Esophagus (tissue), 2 donors: ENCODE results near the gene COBL. TPM values are rescaled to one million over a fixed set of nuclear protein-coding genes. Genes with fewer than 3 reads are reported as not detected.

Experiments used
- H3K27ac ChIP-seq, 2 donors: one replicate each; pipeline ENCODE4 v1.5.1; 2013; ENCODE audit warnings: low read depth in 2 of 2, mild to moderate bottlenecking in 2 of 2, inconsistent platforms in 1 of 2, low read length in 1 of 2, moderate library complexity in 1 of 2
- H3K27me3 ChIP-seq, 2 donors: one replicate each; pipeline ENCODE4 v1.6.1; 2013; ENCODE audit warnings: low read length in 2 of 2, control low read depth in 1 of 2, mild to moderate bottlenecking in 1 of 2; ENCODE audit not compliant: insufficient read depth in 2 of 2, control insufficient read depth in 1 of 2
- H3K36me3 ChIP-seq, 2 donors: one replicate each; pipeline ENCODE4 v1.6.1; 2013; ENCODE audit warnings: low read length in 1 of 2; ENCODE audit not compliant: control insufficient read depth in 2 of 2, insufficient read depth in 2 of 2
- H3K4me1 ChIP-seq, 2 donors: one replicate each; pipeline ENCODE4 v1.6.1; 2013; ENCODE audit warnings: low read length in 1 of 2; ENCODE audit not compliant: control insufficient read depth in 2 of 2, insufficient read depth in 2 of 2
- H3K4me3 ChIP-seq, 2 donors: one replicate each; pipeline ENCODE4 v1.5.1; 2013; ENCODE audit warnings: low read length in 2 of 2, mild to moderate bottlenecking in 2 of 2, low read depth in 1 of 2, moderate library complexity in 1 of 2
- H3K9me3 ChIP-seq, 2 donors: one replicate each; pipeline ENCODE4 v1.6.1; 2013; ENCODE audit warnings: mild to moderate bottlenecking in 2 of 2, low read depth in 1 of 2, low read length in 1 of 2, moderate library complexity in 1 of 2; ENCODE audit not compliant: control insufficient read depth in 2 of 2, insufficient read depth in 1 of 2
- WGBS, 2 donors: extraction: QIAGEN DNeasy Blood & Tissue Kit; methylation state at CpG; one replicate each; pipeline ENCODE4 v1.1.7; 2013; 5-methylcytosine and 5-hydroxymethylcytosine counted together
- polyA plus RNA-seq, 2 donors: library from polyadenylated mRNA; stranded (reverse); fragments of 200-250 nt; gene quantifications; one replicate each; pipeline ENCODE4 v1.2.3, GENCODE V29; 2013
- donor health status: healthy with polysubstance abuse.
- donor health status: Bipolar disorder and iron deficiency.

The COBL gene
- polyA plus RNA-seq, 2 donors, result 3.6 to 6.1 TPM

DNA sequence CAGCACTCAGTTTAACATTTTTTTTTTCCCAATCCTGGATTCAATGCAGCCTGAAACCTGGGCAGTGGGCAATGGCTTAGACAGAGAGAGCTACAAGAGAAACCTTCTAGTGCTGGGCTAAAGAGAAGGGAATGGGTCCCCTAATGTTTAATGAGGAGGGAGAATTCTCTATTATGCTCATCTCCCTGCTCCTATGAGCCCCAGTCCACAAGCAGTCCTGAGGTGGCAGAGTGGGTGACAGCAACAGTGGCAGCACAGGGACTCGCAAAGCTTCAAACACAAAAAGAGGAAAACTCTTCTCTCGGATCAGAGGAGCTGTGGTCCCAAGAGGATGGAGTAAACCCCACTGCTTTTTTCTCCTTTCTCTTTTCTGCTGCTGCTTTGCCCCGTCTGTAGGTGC is 36.5 kb downstream of the COBL start:
- H3K4me3 ChIP-seq, result no peak overlapping the region
- no peaks in the 10 kb centered on the region for H3K9me3 ChIP-seq
- no peaks in the 10 kb centered on the region for H3K27me3 ChIP-seq
- H3K36me3 ChIP-seq, result no peaks in the 10 kb centered on the region
- peaks cover 0 to 2% of the 10 kb centered on the region in 2 donors for H3K4me1 ChIP-seq
- WGBS, 2 donors, result 81% methylated on average over 3 of the region's 3 CpGs
- no peak overlapping the region for H3K27ac ChIP-seq

DNA sequence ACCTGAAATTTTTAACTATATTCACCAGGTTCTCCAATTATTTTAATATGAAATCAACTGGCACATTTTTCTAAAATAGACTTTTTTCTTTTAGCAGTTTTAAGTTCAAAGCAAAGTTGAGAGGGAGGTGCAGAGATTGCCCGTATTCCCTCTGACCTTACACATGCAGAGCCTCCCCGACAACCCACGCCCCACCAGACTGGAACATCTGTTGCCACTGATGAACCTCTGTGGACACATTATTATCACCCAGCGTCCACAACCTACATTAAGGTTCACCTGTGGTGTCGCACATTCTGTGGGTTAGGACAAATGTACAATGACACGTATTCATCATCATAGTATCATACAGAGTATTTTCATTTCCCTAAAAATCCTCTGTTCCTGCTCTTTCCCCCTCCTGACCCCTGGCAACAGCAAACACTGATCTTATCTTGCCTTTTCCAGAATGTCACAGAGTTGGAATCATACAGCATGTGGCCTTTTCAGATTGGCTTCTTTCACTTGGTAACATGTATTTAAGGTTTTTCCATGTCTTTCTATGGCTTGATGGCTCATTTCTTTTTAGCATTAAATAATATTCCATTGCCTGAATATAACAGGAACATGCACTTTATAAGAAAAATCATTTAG is 37.1 kb downstream of the COBL start:
- 80 to 91% methylated on average over 6 of the region's 6 CpGs for whole genome bisulfite sequencing, 2 donors
- Histone ChIP-seq H3K9me3 (no peaks in the 10 kb centered on the region), H3K4me1 (peaks cover 0 to 2% of the 10 kb centered on the region in 2 donors), H3K27ac (no peak overlapping the region), H3K36me3 (no peaks in the 10 kb centered on the region), H3K27me3 (no peaks in the 10 kb centered on the region), H3K4me3 (no peak overlapping the region)

DNA sequence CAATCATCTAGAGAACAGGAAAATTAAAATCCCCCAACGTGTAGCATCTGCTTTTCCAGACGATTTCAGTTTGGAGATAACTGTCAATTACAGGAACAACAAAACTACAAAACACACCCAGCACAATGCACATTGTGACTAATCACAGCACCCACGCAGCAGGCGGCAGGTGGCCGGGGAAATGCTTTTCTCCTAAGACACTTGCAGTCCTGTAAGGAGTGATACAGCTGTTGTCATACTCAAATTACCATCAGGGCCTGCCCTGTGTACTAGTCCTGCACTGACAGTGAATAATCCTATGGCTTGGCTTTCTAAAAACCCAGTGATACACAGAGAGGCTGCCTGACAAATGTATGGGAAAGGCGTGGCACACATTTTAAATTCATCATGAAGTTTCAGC is 37.8 kb downstream of the COBL start:
- Histone ChIP-seq H3K9me3 (no peaks in the 10 kb centered on the region), H3K4me1 (peaks cover 0 to 2% of the 10 kb centered on the region in 2 donors), H3K4me3 (no peak overlapping the region), H3K27ac (no peak overlapping the region), H3K36me3 (no peaks in the 10 kb centered on the region), H3K27me3 (no peaks in the 10 kb centered on the region)
- WGBS, 2 donors, result 65 to 66% methylated on average over 6 of the region's 6 CpGs

DNA sequence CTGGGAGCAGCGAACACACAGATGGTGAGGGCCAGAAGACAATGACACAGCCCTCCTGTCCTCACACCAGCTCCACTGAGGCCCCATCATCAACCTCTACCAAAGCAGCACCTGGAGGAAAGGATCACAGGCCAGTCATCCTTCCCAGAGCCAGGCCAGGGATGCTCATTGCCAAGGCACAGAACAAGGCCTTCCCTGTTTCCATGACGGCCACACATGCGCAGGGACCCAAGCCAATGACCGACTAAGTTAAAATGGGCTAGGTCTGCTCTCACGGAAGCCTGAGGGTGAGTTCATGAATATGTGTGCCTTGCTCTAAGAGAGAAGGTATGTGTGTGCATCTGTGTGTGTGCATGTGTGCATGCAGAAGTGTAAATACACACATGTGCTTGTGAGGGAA is 39.6 kb downstream of the COBL start:
- Histone ChIP-seq H3K27me3 (no peaks in the 10 kb centered on the region), H3K27ac (no peak overlapping the region), H3K36me3 (no peaks in the 10 kb centered on the region), H3K4me1 (peaks cover 0 to 2% of the 10 kb centered on the region in 2 donors), H3K4me3 (no peak overlapping the region), H3K9me3 (no peaks in the 10 kb centered on the region)
- 77 to 81% methylated on average over 5 of the region's 5 CpGs for WGBS, 2 donors

DNA sequence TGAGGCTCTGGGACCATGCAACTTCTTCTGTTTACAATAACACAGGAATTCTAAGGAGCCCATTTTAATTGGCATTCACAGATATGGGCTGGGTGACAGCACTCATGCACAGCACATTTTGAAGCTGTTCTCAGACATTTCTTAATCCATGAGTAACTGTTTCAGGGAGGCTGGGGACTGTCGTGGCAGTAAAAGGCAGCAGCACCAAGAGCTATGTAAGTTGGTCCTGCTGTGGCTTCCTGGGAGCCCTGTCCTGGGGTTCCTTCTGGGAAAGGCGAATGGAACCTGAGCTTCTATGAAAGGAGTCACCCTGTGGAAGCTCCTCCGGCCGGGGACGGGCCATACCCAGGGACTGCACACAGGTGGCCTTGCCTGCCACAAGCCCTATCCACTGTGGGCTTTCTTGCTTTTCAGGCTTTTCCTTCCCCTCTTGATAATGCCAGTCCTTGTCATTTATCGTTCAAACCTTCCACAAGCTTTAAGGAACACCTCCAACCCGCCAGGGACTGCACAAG is 40.5 kb downstream of the COBL start:
- H3K9me3 ChIP-seq, result no peaks in the 10 kb centered on the region
- WGBS, 2 donors, result 72 to 75% methylated on average over 7 of the region's 7 CpGs
- H3K27me3 ChIP-seq, result no peaks in the 10 kb centered on the region
- no peak overlapping the region for H3K4me3 ChIP-seq
- no peaks in the 10 kb centered on the region for H3K36me3 ChIP-seq
- H3K27ac ChIP-seq, result no peak overlapping the region
- peaks cover 0 to 2% of the 10 kb centered on the region in 2 donors for H3K4me1 ChIP-seq

DNA sequence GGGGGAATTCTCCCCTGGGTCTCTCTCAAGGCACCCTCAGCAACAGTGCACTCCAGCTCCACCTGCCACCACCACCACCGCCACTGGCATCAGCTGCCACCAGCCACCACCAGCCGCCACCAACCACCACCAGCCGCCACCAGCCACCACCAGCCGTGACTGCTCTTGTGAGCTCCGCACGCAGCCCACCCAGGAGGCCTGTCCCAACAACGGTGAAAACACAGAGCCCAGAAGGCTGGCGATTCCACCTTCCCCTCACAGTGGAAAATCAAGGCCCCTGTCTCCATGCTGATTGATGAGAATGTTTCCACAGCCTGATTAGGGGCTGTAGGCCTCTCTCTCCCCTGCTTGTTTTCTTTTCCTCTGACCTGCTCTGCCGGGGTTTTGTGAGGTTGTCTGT is 41.1 kb downstream of the COBL start:
- Histone ChIP-seq H3K36me3 (no peaks in the 10 kb centered on the region), H3K27ac (no peak overlapping the region), H3K9me3 (no peaks in the 10 kb centered on the region), H3K4me3 (no peak overlapping the region), H3K4me1 (peaks cover 0 to 2% of the 10 kb centered on the region in 2 donors), H3K27me3 (no peaks in the 10 kb centered on the region)
- WGBS, 2 donors, result 74 to 77% methylated on average over 9 of the region's 9 CpGs

DNA sequence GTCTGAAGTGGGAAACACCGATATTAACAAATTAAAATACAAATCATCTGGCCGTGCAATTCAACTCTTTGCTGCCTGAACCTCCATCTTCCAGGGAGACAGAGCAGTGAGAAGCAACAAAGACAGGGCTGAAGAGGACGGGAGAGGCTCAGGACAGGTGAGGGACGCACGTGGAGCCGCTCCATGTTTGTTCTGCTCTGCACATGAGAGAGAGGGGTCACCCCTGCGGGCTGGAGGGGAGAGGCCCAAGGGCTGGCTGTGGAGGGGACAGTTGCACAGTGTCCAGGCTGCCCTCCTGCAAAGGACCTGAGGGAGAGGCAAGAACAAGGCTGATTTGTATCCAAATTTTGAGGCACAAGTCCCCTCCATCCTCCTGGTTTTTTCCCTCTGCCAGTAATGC is 41.7 kb downstream of the COBL start:
- H3K9me3 ChIP-seq, result no peaks in the 10 kb centered on the region
- no peaks in the 10 kb centered on the region for H3K27me3 ChIP-seq
- WGBS, 2 donors, result 86 to 87% methylated on average over 7 of the region's 7 CpGs
- no peak overlapping the region for H3K27ac ChIP-seq
- H3K4me3 ChIP-seq, result no peak overlapping the region
- no peaks in the 10 kb centered on the region for H3K36me3 ChIP-seq
- H3K4me1 ChIP-seq, result peaks cover 0 to 2% of the 10 kb centered on the region in 2 donors

DNA sequence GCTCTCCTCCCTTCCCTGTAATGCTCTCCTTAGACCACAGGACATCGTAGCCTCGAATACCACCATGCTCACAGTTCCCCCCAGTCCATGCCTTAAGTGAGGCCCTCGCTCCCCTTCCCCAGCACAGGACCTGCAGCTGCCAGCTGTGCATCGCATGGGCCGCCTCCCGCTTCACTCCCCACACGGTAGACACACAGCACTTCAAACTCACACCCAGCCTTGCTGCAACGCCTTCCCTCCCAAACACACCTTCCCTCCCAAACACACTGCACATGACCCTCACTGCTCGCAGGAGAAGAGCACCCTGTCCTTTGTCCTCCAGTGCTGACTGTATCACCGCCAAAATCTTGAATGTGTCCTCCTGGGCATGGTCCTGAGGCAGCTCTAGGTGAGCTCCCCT is 42.6 kb downstream of the COBL start:
- no peak overlapping the region for H3K4me3 ChIP-seq
- peaks cover 0 to 2% of the 10 kb centered on the region in 2 donors for H3K4me1 ChIP-seq
- WGBS, 2 donors, result 86 to 87% methylated on average over 10 of the region's 10 CpGs
- H3K36me3 ChIP-seq, result no peaks in the 10 kb centered on the region
- no peaks in the 10 kb centered on the region for H3K27me3 ChIP-seq
- H3K9me3 ChIP-seq, result no peaks in the 10 kb centered on the region
- no peak overlapping the region for H3K27ac ChIP-seq

DNA sequence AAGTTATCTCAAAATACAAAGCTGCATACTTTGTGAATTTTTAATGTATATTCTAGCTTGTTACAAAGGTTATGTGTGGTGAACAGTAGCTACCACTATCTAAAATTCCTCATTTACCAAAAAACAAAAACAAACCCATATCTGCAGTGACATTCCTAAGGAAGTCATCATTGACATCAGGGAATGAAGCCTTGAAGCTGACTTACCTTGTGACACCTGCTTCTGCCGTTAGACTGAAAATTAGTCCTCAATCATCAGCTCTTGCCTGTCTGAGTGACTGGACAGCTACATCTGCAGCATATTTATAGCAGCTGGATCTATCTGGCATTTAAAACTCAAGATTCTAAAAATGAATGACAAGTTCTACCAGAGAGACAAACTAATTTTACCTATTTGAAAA is 43.2 kb downstream of the COBL start:
- no peaks in the 10 kb centered on the region for H3K27me3 ChIP-seq
- H3K27ac ChIP-seq, result no peak overlapping the region
- H3K4me1 ChIP-seq, result peaks cover 0 to 2% of the 10 kb centered on the region in 2 donors
- no peak overlapping the region for H3K4me3 ChIP-seq
- H3K36me3 ChIP-seq, result no peaks in the 10 kb centered on the region
- H3K9me3 ChIP-seq, result no peaks in the 10 kb centered on the region
- 86 to 97% methylated on average over 1 of the region's 1 CpG for WGBS, 2 donors

DNA sequence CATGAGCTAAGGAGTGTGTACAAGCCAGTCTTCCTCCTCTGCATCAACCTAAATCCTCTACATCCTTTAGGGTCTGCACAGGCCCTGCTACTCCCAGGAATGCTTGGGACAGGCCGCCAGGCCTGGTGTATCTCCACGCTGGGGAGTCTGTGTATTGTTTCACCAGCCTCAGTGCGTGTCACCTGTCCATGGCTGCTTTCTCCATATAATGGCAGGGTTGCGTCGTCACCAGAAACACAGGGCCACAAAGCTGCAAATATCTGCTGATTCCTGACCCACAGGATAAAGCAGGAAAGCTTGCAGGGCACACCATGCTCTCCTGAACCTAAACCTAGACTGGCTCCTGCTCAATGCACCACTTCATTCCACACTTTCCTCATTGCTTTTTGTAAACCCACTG is 45.6 kb downstream of the COBL start:
- H3K36me3 ChIP-seq, result no peaks in the 10 kb centered on the region
- H3K27ac ChIP-seq, result no peak overlapping the region
- H3K4me3 ChIP-seq, result no peak overlapping the region
- no peaks in the 10 kb centered on the region for H3K27me3 ChIP-seq
- H3K9me3 ChIP-seq, result no peaks in the 10 kb centered on the region
- no peaks in the 10 kb centered on the region for H3K4me1 ChIP-seq
- WGBS, 2 donors, result 92 to 97% methylated on average over 5 of the region's 5 CpGs
